Right ventricle myocardium inferior (tissue), 1 donor: ENCODE measurements around the gene GOLGA8T. TPM values are rescaled to one million over a fixed set of nuclear protein-coding genes. Genes with fewer than 3 reads are reported as not detected.
"Not testable (repeated sequence)": the region's sequence is repeated elsewhere in the genome, so short reads cannot be mapped to it uniquely, and the experiment has no call there.

Source experiments
- ATAC-seq: fragments of 200-7000 bp; cut with Tn5 transposase; one replicate; pipeline ENCODE4 v1.9.1; 2020; ENCODE audit warnings: mild to moderate bottlenecking, moderate library complexity
- DNase-seq: peaks from one replicate; pipeline ENCODE4 v3.0.0; 2021; ENCODE audit errors: missing footprints
- intact Hi-C: fragments of 100-400 bp; cut with DNase I; formaldehyde crosslinking; loops from one replicate; pipeline ENCODE4 v1.11.0; 2022
- total RNA-seq: library from RNA; stranded (reverse); fragmentation: NEBNext Ultra II Directional; extraction: Animal tissue kit (Norgen Biotek cat#: 25700); gene quantifications from one replicate; pipeline ENCODE4 v1.2.1, GENCODE V29; 2021
- donor health status: DM: no; HTN: yes; CAD: no; lungs with severe emphysema.

GOLGA8T gene
- total RNA-seq, 1 donor from 2014 or later = 0.65 TPM

DNA sequence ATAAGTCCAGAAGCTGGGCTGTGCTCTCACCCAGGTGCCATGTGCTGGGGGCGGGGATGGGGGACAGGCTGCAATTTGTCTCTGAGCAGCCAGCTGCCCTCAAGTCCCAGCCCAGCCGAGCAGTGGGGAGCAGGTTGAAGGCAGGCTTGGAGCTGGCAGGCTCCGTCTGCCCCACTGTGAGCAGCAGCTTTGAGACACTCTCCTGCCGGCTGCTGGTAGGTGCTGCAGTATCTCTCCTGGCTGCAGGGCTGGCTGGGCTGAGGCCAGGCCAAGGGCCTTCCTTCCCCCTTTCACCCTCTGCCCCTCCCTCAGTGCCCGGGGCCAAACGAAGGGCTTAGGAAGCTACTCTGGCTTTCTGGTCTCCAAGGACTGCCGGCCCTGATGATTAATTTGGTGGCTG, 50.6 kb downstream of the GOLGA8T start:
- ATAC-seq = peak; percentile 42
- DNase-seq, intact Hi-C loops: not testable (repeated sequence)

DNA sequence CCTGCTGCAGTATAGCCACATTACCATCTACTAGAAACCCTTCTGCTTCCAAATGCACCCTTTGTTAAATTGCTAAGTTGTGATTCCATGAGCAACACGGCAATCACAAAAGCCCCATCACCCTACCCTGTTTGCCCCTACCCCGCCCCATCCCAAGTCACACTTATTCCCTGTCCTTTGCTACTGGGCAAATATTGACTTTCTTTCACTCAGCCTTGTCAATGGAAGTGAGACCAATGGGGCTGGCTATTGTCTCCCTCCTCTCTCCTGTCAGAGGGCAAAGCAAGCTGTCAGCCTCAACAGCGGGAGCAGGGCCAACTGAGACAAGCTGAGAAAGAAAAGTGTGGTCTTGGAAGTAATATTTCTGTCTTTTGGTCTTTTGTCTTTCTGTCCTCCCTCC, 52.6 kb downstream of the GOLGA8T start:
- DNase-seq, ATAC-seq, intact Hi-C loops: not testable (repeated sequence)

DNA sequence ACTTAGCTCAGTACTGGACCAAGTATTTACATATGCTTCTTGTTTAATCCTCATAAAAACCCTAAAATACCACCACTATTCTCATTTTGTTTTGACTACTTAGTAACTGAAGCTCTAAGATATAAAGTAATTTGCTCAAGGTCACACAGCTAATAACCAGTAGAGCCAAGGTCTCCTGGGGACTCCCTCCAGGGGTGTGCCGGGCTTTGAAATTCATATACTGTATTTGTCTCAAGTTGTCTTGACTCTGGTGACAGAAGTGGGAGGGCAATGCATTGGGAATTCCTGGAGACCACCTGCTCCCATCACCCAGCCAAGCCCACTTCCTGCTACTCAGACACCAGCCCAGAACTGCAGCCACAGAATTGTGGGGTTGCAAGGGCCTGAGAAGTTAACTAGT, 54.9 kb downstream of the GOLGA8T start:
- DNase-seq, ATAC-seq, intact Hi-C loops: not testable (repeated sequence)

DNA sequence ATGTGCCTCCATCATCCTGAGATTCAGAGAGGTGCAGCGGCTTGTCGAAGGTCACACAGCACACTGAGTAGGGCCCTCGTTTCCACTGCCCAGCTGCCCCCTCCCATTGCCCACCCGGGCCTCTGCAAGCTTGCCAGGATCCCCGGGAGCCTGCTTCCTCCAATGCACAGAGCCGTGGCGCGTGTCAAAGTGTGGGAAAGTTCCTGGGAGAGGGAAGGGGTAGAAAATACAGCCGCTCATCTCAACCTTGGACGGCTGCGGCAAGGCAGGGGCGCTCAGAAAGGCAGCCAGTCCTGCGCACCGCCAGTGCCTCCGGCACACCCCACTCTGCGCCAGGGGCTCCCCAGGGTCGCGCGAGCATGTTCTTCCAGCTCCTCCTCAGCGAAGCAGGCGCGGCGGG, 56.3 kb downstream of the GOLGA8T start:
- ATAC-seq, intact Hi-C loops, DNase-seq: not testable (repeated sequence)

DNA sequence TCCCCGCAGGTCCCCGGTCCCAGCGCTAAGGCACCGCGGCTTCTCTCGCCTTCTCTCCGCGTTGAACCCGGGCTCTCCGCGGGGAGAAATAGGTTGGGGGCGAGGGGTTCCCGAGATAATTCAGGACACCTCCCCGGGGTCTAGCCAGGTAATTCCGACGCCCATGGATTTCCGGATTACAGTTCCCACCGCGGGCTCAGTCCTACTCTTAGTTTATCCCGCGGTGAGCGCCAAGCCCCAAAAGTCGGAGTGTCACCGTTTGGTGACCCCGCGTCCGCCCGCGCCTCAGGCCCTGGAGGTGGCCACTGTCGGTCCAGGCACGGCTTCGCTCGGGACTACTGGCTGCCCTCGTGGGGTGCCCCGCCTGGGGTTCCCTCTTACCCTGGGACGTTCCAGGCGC, 56.8 kb downstream of the GOLGA8T start:
- DNase-seq, ATAC-seq, intact Hi-C loops: not testable (repeated sequence)

DNA sequence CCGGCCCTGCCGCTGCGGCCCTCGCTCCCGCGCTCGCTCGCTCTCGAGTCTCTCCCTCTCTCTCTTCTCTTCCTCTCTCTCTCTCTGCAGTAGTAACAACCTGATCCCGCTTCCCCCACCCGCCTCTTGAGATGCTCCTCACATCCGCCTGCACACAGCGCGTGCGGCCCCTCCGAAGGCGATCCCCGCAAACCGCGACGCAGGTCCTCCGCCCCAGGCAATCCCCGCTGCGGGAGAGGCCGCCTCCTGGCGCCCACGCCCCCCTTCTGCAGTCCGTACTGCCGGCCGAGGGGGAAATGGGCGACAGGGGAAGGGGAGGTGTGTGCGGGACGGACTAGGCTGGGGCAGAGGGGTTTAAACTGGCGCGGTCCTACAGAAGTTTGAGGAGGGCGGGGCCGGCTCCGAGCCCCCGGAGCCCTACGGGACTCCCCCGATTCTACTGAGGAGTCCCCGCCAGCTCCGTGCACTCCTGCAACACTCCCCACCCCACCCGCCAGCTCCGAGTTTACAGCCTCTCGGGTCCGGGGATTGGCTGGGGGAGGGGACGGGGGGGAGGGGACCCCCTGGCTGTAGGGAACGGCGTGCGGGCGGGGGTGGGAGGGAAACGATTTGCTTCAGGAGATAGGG, 57.4 kb downstream of the GOLGA8T start:
- intact Hi-C loops, ATAC-seq, DNase-seq: not testable (repeated sequence)

DNA sequence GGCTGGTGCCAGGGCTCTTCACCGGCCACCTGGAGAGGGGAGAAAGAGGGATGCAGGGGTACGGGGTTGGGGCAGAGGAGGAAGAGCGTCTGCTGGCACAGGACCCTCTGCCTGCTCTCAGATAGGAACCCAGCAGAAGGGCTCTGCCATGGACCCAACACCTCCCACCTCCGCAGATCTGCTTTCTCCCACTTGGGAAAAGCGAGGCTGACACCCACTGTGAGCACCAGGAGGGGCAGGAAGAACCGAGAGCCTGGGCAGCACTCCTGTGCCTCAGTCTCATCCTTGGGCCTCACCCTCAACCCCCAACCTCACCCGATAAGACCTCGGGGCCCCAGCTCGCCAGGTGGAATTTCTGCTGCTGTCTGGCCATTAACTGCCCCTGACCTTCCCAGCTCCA, 58.0 kb downstream of the GOLGA8T start:
- not testable (repeated sequence) for ATAC-seq, DNase-seq

More for the DNA sequence above, 58.0 kb downstream of the GOLGA8T start:
- intact Hi-C loops = not testable (repeated sequence)

Other genes starting within 250 kb of the GOLGA8T start
- 0.16 TPM for gene GOLGA8J, start 52.1 kb upstream of the GOLGA8T start, total RNA-seq